ENCODE measurements around the gene SLC6A5. TPM values are rescaled to one million over a fixed set of nuclear protein-coding genes. Genes with fewer than 3 reads are reported as not detected.

Gene SLC6A5
- total and polyA plus RNA-seq, 4 donors, result not detected

- DNase-seq (no peak), ATAC-seq (ENCODE audit: low FRiP score) (no peak)
- Histone ChIP-seq H3K27me3 (ENCODE audit: control insufficient read depth in 1 of 2, insufficient read depth in 2 of 2, low read length in 1 of 2) (no peaks in the 10 kb centered on the region), H3K36me3 (ENCODE audit: control insufficient read depth in 1 of 2, insufficient read depth in 2 of 2, low read length in 1 of 2) (no peaks in the 10 kb centered on the region), H3K4me1 (ENCODE audit: control insufficient read depth in 1 of 2, insufficient read depth in 2 of 2, low read length in 2 of 2) (no peaks in the 10 kb centered on the region), H3K27ac (ENCODE audit: low read depth in 1 of 2, low read length in 2 of 2) (no peak overlapping the region), H3K4me3 (ENCODE audit: low read length in 2 of 2) (no peak overlapping the region), H3K9me3 (ENCODE audit: control insufficient read depth, low read length) (no peaks in the 10 kb centered on the region)
- 43 to 68% methylated on average over 2 of the region's 2 CpGs for WGBS, 2 donors
- intact Hi-C loops (cut with DNase I), result loop anchor here in 1 of 2 donors (5.0 to 10.0 kb wide), 2 partner anchors 224 to 1087 kb away; partner anchors contain the start of gene PRMT3
Measured at GRCh38 chr11:20611445-20611844, 12.0 kb downstream of the SLC6A5 start.

- ATAC-seq (ENCODE audit: low FRiP score) (no peak), DNase-seq (no peak)
- Histone ChIP-seq H3K4me1 (ENCODE audit: control insufficient read depth in 1 of 2, insufficient read depth in 2 of 2, low read length in 2 of 2) (no peaks in the 10 kb centered on the region), H3K27me3 (ENCODE audit: control insufficient read depth in 1 of 2, insufficient read depth in 2 of 2, low read length in 1 of 2) (no peaks in the 10 kb centered on the region), H3K9me3 (ENCODE audit: control insufficient read depth, low read length) (no peaks in the 10 kb centered on the region), H3K4me3 (ENCODE audit: low read length in 2 of 2) (no peak overlapping the region), H3K36me3 (ENCODE audit: control insufficient read depth in 1 of 2, insufficient read depth in 2 of 2, low read length in 1 of 2) (no peaks in the 10 kb centered on the region), H3K27ac (ENCODE audit: low read depth in 1 of 2, low read length in 2 of 2) (no peak overlapping the region)
- WGBS, 2 donors, result 74 to 76% methylated on average over 4 of the region's 4 CpGs
- intact Hi-C loops (cut with DNase I), result loop anchor here in 1 of 2 donors (5.0 to 10.0 kb wide), 2 partner anchors 225 to 1087 kb away; partner anchors contain the start of gene PRMT3
Measured at GRCh38 chr11:20611892-20612291, 12.5 kb downstream of the SLC6A5 start.

GRCh38 chr11:20612416-20612815 is 13.0 kb downstream of the SLC6A5 start:
- 49 to 51% methylated on average over 3 of the region's 3 CpGs for WGBS, 2 donors
- intact Hi-C loops (cut with DNase I), result loop anchor here in 1 of 2 donors (5.0 to 10.0 kb wide), 2 partner anchors 225 to 1088 kb away; partner anchors contain the start of gene PRMT3
- no peaks in the 10 kb centered on the region for H3K4me1 ChIP-seq (ENCODE audit: control insufficient read depth in 1 of 2, insufficient read depth in 2 of 2, low read length in 2 of 2)
- H3K9me3 ChIP-seq (ENCODE audit: control insufficient read depth, low read length), result no peaks in the 10 kb centered on the region
- no peaks in the 10 kb centered on the region for H3K36me3 ChIP-seq (ENCODE audit: control insufficient read depth in 1 of 2, insufficient read depth in 2 of 2, low read length in 1 of 2)
- ATAC-seq (ENCODE audit: low FRiP score), result no peak
- no peaks in the 10 kb centered on the region for H3K27me3 ChIP-seq (ENCODE audit: control insufficient read depth in 1 of 2, insufficient read depth in 2 of 2, low read length in 1 of 2)
- no peak overlapping the region for H3K27ac ChIP-seq (ENCODE audit: low read depth in 1 of 2, low read length in 2 of 2)
- DNase-seq, result no peak
- no peak overlapping the region for H3K4me3 ChIP-seq (ENCODE audit: low read length in 2 of 2)

- intact Hi-C loops (cut with DNase I), result loop anchor here in 1 of 2 donors (10.0 kb wide), 1 partner anchor 1092 kb away; no protein-coding TSS in a partner anchor
Measured at GRCh38 chr11:20616920-20617319, 17.5 kb downstream of the SLC6A5 start.

GRCh38 chr11:20617346-20618005 is 18.1 kb downstream of the SLC6A5 start:
- ATAC-seq (ENCODE audit: low FRiP score) (no peak), DNase-seq (no peak)
- Histone ChIP-seq H3K4me1 (ENCODE audit: control insufficient read depth in 1 of 2, insufficient read depth in 2 of 2, low read length in 2 of 2) (no peaks in the 10 kb centered on the region), H3K9me3 (ENCODE audit: control insufficient read depth, low read length) (no peaks in the 10 kb centered on the region), H3K4me3 (ENCODE audit: low read length in 2 of 2) (no peak overlapping the region), H3K36me3 (ENCODE audit: control insufficient read depth in 1 of 2, insufficient read depth in 2 of 2, low read length in 1 of 2) (no peaks in the 10 kb centered on the region), H3K27me3 (ENCODE audit: control insufficient read depth in 1 of 2, insufficient read depth in 2 of 2, low read length in 1 of 2) (no peaks in the 10 kb centered on the region), H3K27ac (ENCODE audit: low read depth in 1 of 2, low read length in 2 of 2) (no peak overlapping the region)
- intact Hi-C loops (cut with DNase I), result loop anchor here in 1 of 2 donors (10.0 kb wide), 1 partner anchor 1093 kb away; no protein-coding TSS in a partner anchor
- 24 to 45% methylated on average over 4 of the region's 4 CpGs for WGBS, 2 donors

More at GRCh38 chr11:20616920-20617319, 17.5 kb downstream of the SLC6A5 start:
- H3K4me1 ChIP-seq (ENCODE audit: control insufficient read depth in 1 of 2, insufficient read depth in 2 of 2, low read length in 2 of 2), result no peaks in the 10 kb centered on the region
- H3K9me3 ChIP-seq (ENCODE audit: control insufficient read depth, low read length), result no peaks in the 10 kb centered on the region
- no peak overlapping the region for H3K27ac ChIP-seq (ENCODE audit: low read depth in 1 of 2, low read length in 2 of 2)
- H3K4me3 ChIP-seq (ENCODE audit: low read length in 2 of 2), result no peak overlapping the region
- ATAC-seq (ENCODE audit: low FRiP score) (no peak), DNase-seq (no peak)
- no peaks in the 10 kb centered on the region for H3K36me3 ChIP-seq (ENCODE audit: control insufficient read depth in 1 of 2, insufficient read depth in 2 of 2, low read length in 1 of 2)
- WGBS, 2 donors, result 25 to 50% methylated on average over 5 of the region's 5 CpGs
- H3K27me3 ChIP-seq (ENCODE audit: control insufficient read depth in 1 of 2, insufficient read depth in 2 of 2, low read length in 1 of 2), result no peaks in the 10 kb centered on the region

- intact Hi-C loops (cut with DNase I), result loop anchor here in 1 of 2 donors (10.0 kb wide), 1 partner anchor 1093 kb away; no protein-coding TSS in a partner anchor
- no peak overlapping the region for H3K4me3 ChIP-seq (ENCODE audit: low read length in 2 of 2)
- H3K27ac ChIP-seq (ENCODE audit: low read depth in 1 of 2, low read length in 2 of 2), result no peak overlapping the region
- H3K27me3 ChIP-seq (ENCODE audit: control insufficient read depth in 1 of 2, insufficient read depth in 2 of 2, low read length in 1 of 2), result no peaks in the 10 kb centered on the region
- WGBS, 2 donors, result 1 to 12% methylated on average over 1 of the region's 1 CpG
- DNase-seq (no peak), ATAC-seq (ENCODE audit: low FRiP score) (no peak)
- no peaks in the 10 kb centered on the region for H3K36me3 ChIP-seq (ENCODE audit: control insufficient read depth in 1 of 2, insufficient read depth in 2 of 2, low read length in 1 of 2)
- H3K9me3 ChIP-seq (ENCODE audit: control insufficient read depth, low read length), result no peaks in the 10 kb centered on the region
- no peaks in the 10 kb centered on the region for H3K4me1 ChIP-seq (ENCODE audit: control insufficient read depth in 1 of 2, insufficient read depth in 2 of 2, low read length in 2 of 2)
Measured at GRCh38 chr11:20618083-20618482, 18.7 kb downstream of the SLC6A5 start.

- Histone ChIP-seq H3K4me1 (ENCODE audit: control insufficient read depth in 1 of 2, insufficient read depth in 2 of 2, low read length in 2 of 2) (no peaks in the 10 kb centered on the region), H3K9me3 (ENCODE audit: control insufficient read depth, low read length) (no peaks in the 10 kb centered on the region), H3K4me3 (ENCODE audit: low read length in 2 of 2) (no peak overlapping the region), H3K27ac (ENCODE audit: low read depth in 1 of 2, low read length in 2 of 2) (no peak overlapping the region), H3K27me3 (ENCODE audit: control insufficient read depth in 1 of 2, insufficient read depth in 2 of 2, low read length in 1 of 2) (no peaks in the 10 kb centered on the region), H3K36me3 (ENCODE audit: control insufficient read depth in 1 of 2, insufficient read depth in 2 of 2, low read length in 1 of 2) (no peaks in the 10 kb centered on the region)
- WGBS, 2 donors, result 61 to 65% methylated on average over 2 of the region's 2 CpGs
- ATAC-seq (ENCODE audit: low FRiP score) (no peak), DNase-seq (no peak)
- intact Hi-C loops (cut with DNase I), result no loop called here
Measured at GRCh38 chr11:20620988-20621387, 21.6 kb downstream of the SLC6A5 start.

- DNase-seq (no peak), ATAC-seq (ENCODE audit: low FRiP score) (no peak)
- Histone ChIP-seq H3K4me1 (ENCODE audit: control insufficient read depth in 1 of 2, insufficient read depth in 2 of 2, low read length in 2 of 2) (no peaks in the 10 kb centered on the region), H3K36me3 (ENCODE audit: control insufficient read depth in 1 of 2, insufficient read depth in 2 of 2, low read length in 1 of 2) (no peaks in the 10 kb centered on the region), H3K27ac (ENCODE audit: low read depth in 1 of 2, low read length in 2 of 2) (no peak overlapping the region), H3K4me3 (ENCODE audit: low read length in 2 of 2) (no peak overlapping the region), H3K9me3 (ENCODE audit: control insufficient read depth, low read length) (no peaks in the 10 kb centered on the region), H3K27me3 (ENCODE audit: control insufficient read depth in 1 of 2, insufficient read depth in 2 of 2, low read length in 1 of 2) (no peaks in the 10 kb centered on the region)
- intact Hi-C loops (cut with DNase I), result no loop called here
- 16 to 22% methylated on average over 6 of the region's 6 CpGs for WGBS, 2 donors
Measured at GRCh38 chr11:20621679-20622078, 22.3 kb downstream of the SLC6A5 start.

GRCh38 chr11:20623252-20623651 is 23.8 kb downstream of the SLC6A5 start:
- Histone ChIP-seq H3K27me3 (ENCODE audit: control insufficient read depth in 1 of 2, insufficient read depth in 2 of 2, low read length in 1 of 2) (peaks cover 0 to 1% of the 10 kb centered on the region in 2 donors), H3K9me3 (ENCODE audit: control insufficient read depth, low read length) (no peaks in the 10 kb centered on the region), H3K27ac (ENCODE audit: low read depth in 1 of 2, low read length in 2 of 2) (no peak overlapping the region), H3K4me3 (ENCODE audit: low read length in 2 of 2) (no peak overlapping the region), H3K36me3 (ENCODE audit: control insufficient read depth in 1 of 2, insufficient read depth in 2 of 2, low read length in 1 of 2) (no peaks in the 10 kb centered on the region), H3K4me1 (ENCODE audit: control insufficient read depth in 1 of 2, insufficient read depth in 2 of 2, low read length in 2 of 2) (no peaks in the 10 kb centered on the region)
- intact Hi-C loops (cut with DNase I), result no loop called here
- no peak for ATAC-seq (ENCODE audit: low FRiP score)
- DNase-seq, result no peak
- WGBS, 2 donors, result 41% methylated on average over 4 of the region's 4 CpGs
